DMS79 (cell line): ENCODE results near the gene MTA3.
A peak's percentile ranks its signal among the peaks of the same experiment; 100 is the strongest.
"Not testable (repeated sequence)": the region's sequence is repeated elsewhere in the genome, so short reads cannot be mapped to it uniquely, and the experiment has no call there.

Experiments used
- DNase-seq: peaks from one replicate; lab custom pipeline; 2025; lab: John Stamatoyannopoulos, UW

The MTA3 gene

DNA sequence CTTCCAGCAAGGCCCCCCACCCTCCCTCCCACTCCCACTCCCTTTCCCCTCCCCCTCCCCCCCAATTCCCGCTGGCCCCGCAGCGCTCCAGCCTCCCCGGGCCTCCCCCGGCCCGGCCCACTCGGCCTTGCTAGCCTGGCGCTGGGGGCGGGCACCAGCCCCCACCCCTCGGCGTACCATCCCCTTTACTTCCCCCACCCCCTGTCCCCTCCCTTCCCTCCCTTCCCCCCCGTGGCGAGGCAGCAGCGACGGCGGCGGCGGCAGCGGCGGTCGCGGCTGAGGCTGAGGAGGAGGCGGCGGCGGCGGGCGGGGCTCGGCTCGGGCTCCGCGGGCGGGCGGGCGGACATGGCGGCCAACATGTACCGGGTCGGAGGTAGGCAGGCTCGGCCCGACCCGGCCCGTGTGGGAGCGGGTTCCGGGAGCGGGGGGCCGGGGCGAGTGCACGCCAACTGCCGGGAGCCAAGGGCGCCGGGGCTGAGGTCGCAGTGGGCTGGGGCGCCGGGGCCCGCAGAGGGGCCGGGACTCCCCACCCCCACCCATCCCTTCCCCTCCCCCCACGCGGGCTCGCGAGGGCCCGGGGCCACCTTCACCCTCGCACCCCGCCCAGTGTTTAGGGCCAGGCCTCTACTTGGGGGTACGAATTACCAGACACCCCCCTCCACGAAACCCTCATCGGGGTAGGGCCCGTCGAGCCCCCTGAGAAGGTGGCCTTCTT is at the start of gene MTA3:
Gene MTA3, plus strand, starts transcription at position 232 of the 715 bp plus-strand sequence. Its CDS starts 114 bp downstream, at position 346.
- peak; percentile 5 for DNase-seq

DNA sequence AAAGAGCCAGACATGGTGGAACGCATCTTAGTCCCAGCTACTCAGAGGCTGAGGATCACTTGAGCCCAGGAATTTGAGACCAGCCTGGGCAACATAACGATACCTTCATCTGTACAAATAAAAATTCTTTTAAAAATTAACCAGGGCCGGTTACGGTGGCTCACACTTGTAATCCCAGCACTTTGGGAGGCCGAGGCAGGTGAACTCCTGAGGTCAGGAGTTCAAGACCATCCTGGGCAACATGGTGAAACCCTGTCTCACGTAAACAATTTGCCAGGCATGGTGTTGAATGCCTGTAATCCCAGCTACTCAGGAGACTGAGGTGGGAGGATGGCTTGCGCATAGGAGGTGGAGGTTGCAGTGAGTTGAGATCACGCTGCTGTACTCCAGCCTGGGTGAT is 48.8 kb upstream of the MTA3 start:
- DNase-seq, result no peak

DNA sequence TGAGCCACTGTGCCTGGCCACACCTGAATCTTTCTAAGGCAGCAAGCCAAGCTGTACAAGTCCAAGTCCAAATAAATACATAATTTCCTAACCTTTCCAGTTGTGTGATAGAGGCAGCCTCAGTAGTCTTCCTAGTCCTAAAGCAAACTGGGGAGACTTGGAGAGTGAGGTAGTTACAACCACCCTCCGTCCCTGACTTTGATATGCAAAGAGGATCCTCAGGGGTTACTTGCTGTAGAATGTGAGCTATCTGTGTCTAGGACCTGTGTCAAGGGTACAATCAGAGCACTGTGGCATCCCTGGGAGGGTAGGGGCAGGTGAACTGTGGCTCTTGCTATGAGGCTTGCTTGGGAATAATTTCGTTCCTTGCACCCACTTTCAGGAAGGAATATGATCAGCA is 46.4 kb upstream of the MTA3 start:
- DNase-seq, result no peak

DNA sequence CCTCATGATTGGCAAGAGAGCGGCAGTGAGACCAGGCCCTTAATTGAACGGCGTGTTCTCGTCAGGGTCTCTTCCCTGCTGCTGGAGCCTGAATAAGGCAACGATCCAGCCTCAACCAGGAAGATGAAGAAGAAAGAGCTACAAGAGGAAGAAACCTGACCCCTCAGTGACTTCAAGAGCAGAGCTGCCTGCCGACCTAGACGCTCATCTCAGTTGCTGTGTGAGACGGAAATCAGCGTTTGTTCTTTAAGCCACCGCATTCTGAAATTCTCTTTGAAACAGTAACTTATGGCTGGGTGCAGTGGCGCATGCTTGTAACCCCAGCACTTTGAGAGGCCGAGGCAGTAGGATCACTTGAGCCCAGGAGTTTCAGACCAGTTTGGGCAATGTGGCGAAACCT is 45.1 kb upstream of the MTA3 start:
- DNase-seq, result peak; percentile 56

- DNase-seq, result no peak
Measured at GRCh38 chr2:42532397-42532796, 36.0 kb upstream of the MTA3 start.

DNA sequence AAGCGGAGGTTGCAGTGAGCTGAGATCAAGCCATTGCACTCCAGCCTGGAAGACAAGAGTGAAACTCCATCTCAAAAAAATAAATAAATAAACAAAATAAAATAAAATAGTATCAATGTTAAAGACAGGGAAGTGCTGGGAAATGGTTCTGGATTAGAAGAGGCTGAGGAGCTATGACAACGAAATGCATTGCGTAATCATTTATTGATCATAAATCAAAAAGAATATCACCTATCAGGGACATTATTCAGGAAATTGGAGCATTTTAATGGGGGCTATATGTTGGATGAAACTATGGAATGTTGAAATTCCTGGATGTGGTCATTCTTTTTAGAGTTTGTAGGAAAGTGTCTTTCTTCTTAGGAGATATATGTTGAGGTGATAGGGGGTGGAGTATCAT is 30.9 kb upstream of the MTA3 start:
- no peak for DNase-seq

DNA sequence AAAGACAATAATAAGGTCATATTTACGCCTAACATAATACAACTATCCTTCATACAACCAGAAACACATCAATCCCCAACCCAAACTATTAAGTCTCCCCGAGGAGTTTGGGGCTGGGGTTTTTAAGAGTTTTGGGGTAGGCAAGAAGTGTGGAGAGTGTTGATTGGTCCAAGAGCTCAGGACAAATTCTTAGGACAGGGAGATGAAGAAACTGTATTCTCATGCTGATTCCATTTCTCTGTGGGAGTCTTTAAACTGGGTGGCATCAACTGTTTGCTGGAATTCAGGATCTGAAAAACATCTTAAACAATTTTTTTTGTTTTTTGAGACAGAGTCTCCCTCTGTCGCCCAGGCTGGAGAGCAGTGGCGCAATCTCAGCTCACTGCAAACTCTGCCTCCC is 25.6 kb upstream of the MTA3 start:
- DNase-seq, result no peak

DNA sequence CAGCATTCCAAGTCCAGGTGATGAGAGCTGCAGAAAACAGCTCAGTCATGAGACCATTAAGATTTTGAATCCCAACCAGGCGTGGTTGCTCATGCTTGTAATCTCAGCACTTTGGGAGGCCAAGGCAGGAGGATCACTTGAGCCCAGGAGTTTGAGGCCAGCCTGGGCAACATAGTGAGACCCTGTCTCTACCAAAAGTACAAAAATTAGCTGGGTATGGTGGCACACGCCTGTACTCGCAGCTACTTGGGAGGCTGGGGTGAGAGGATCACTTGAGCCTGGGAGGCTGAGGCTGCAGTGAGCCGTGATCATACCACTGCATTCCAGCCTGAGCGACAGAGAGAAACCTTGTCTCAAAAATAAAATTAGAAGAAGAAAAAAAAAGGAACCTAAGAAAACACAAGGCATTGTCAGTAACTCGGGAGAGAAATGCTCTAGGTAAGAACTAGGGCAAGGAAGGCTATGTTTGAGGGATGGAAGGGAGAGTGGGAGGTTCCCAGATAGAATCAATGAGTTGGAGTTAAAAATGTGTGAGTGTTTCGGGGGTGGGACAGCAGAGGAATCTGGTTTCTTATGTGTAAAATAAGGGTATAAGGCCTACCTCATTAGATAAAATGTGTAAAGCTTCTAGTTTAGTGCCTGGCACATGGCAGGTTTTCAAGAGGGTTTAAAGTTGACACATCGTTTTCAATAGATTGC is 23.3 kb upstream of the MTA3 start:
- no peak for DNase-seq

DNA sequence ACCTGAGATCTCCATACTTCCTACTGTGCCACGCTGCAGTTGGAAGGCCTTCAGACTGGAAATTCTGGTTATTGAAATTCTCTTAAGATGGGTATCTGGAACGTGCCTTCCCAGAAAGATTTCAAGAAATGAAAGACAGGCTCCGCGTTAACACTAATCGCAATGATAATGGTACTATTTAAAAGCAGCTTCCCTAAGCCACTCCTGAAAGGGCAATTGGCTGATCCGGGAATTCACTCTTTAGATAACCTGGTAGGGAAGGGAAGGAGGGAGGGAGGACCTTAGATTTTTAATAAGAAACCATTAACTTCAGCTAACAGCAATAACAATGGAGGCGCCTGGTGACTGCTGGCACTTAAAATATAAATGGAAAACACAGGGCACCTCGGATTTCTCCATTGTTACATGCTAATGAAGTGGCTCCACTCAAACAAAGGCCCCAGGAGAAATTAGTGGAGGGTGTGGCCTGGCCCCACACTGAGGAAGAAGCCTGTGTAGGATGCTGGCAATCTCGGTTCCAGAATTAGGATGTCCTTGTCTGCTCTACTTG is 22.5 kb upstream of the MTA3 start:
- no peak for DNase-seq

DNA sequence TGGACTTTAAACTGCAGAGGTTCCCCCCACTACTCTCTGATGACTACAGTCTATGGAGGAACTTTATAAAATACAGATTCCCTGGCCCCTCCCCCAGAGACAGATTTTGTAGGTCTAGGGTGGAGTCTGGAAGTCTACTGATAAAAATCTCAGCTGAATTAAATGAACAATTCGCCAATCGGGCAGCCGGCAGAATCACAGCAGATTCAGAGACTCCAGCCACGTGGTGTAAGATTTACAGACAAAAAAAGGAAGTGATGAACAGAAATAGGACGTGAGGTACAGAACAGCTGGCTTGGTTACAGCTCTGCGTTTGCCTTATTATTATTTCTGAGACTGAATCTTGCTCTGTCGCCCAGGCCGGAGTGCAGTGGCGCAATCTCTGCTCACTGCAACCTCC is 21.4 kb upstream of the MTA3 start:
- DNase-seq, result no peak

DNA sequence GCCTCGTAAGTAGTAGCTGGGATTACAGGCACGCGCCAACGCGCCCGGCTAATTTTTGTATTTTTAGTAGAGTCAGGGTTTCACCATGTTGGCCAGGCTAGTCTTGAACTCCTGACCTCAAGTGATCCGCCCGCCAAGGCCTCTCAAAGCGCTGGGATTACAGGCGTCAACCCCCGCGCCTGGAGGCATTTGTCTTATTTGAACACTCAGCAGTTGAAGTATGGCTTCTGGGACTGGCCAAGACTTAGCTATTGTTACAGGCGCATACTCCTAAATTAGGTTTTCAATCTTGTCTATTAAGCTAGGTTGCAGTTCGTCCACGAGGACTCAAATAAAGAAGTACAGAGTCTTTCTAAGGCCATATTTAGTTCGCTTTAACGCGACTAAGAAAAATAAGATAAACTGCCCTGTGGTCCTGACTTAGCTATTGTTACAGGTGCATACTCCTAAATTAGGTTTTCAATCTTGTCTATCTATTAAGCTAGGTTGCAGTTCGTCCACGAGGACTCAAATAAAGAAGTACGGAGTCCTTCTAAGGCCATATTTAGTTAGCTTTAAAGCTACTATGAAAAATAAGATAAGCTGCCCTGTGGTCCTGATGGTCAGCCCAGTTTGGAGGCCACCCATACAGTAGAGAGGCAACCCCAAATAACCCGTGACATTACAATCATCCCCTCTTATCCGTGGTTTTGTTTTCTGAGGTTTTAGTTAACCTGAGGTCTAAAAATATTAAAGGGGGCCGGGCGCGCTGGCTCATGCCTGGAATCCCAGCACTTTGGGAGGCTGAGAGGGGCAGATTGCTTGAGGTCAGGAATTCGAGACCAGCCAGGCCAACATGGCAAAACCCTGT is 20.8 kb upstream of the MTA3 start:
- no peak for DNase-seq

DNA sequence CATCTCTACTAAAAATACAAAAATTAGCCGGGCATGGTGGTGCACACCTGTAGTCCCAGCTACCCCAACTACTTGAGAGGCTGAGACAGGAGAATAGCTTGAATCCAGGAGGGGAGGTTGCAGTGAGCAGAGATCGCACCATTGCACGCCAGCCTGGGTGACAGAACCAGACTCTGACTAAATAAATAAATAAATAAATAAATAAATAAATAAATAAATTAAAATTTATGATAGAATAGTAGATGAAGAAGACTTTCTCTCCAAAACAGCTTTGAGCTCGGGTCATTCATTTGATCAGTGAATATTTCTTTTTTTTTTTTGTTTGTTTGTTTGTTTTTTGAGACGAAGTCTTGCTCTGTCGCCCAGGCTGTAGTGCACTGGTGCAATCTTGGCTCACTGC is 17.6 kb upstream of the MTA3 start:
- no peak for DNase-seq

DNA sequence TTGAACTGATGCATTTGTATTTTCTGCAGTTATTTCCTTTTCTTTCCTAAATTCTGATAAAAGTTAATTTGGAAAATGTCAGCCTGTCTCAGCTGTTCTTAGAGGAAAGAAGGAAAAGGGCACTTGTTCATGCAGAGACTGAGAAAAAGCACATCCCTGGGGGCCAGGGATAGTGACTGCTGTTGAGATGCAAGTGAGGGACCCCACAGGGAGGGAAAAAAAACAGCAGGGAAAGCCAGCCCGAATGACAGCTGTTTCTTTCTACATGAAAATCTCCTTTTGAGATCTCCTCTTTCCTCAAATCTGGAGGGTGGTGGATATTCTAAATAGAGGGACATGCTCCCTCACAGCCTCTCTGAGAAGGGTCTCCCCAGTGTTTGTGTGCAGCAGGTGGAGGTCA is 14.0 kb upstream of the MTA3 start:
- no peak for DNase-seq

- DNase-seq, result no peak
Measured at GRCh38 chr2:42556315-42556890, 12.0 kb upstream of the MTA3 start.

GRCh38 chr2:42557306-42557705 is 11.1 kb upstream of the MTA3 start:
- DNase-seq, result no peak

GRCh38 chr2:42558827-42559226 is 9.6 kb upstream of the MTA3 start:
- no peak for DNase-seq

DNA sequence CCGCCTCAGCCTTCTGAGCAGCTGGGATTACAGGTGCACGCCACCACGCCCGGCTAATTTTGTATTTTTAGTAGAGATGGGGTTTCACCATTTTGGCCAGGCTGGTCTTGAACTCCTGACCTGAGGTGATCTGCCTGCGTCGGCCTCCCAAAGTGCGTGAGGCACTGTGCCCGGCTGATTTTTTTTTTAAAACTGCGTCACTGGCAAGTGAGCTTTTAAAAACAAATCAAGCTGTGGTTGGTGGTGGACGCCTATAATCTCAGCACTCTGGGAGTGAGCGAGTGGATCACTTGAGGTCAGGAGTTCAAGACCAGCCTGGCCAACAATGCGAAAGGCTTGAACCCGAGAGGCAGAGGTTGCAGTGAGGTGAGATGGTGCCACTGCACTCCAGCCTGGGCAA is 8.3 kb upstream of the MTA3 start:
- not testable (repeated sequence) for DNase-seq

GRCh38 chr2:42560899-42561298 is 7.5 kb upstream of the MTA3 start:
- no peak for DNase-seq

- peak; percentile 21 for DNase-seq
Measured at GRCh38 chr2:42562474-42563144, 5.8 kb upstream of the MTA3 start.

- DNase-seq, result no peak
Measured at GRCh38 chr2:42566025-42566424, 2.4 kb upstream of the MTA3 start.

DNA sequence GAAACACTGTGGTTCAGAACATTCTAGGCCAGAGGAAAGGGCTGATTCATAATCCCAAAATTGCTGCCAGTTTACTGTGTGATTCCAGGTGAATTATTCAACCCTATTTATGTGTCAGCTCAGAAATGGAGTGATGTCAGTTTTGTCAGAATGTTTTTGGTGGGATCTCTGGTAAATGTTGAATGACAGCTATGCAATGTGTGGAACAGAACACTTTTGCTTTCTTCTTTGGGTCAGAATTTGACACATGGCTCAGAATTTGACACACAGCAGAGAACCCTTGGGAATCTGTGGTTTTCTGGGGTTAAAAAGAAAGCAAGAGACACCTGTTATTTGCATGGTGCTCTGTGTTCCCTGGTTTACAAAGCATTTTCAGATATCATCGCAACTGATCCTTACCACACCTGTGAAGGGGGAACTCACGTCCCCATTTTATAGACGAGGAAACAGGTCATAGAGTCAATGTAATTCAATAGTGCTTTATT is 1.6 kb upstream of the MTA3 start:
- no peak for DNase-seq
